HG02588 (cell line): ENCODE data around the gene RERE.
"Not testable (repeated sequence)": the region's sequence is repeated elsewhere in the genome, so short reads cannot be mapped to it uniquely, and the experiment has no call there.

Experiments used
- ATAC-seq: cut with Tn5 transposase; IDR thresholded peaks from one replicate; pipeline ENCODE4 v1.9.1; 2021; ENCODE audit warnings: mild to moderate bottlenecking, moderate library complexity; ENCODE audit not compliant: unreplicated experiment

RERE gene

DNA sequence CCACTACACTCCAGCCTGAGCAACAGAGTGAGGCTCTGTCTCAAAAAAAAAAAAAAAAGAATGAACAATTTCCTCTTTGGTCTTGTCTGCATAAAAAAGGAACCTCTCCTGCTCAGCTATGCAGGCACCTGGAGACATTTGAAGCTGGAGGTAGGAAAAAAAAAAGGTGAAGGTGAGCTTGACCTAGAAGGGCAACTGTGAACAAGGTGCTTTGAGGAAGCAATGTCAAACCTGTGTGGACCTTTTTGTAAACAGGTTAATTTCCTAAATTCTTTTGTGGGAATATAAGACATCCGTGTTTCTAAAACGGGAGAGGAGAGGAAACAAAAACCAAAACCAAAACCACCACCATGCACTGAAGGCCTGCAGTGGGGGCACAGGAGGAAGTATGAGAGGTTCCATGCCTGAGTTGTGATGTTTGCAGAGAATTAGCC lies 422.0 kb downstream of the RERE start:
- no peak for ATAC-seq

DNA sequence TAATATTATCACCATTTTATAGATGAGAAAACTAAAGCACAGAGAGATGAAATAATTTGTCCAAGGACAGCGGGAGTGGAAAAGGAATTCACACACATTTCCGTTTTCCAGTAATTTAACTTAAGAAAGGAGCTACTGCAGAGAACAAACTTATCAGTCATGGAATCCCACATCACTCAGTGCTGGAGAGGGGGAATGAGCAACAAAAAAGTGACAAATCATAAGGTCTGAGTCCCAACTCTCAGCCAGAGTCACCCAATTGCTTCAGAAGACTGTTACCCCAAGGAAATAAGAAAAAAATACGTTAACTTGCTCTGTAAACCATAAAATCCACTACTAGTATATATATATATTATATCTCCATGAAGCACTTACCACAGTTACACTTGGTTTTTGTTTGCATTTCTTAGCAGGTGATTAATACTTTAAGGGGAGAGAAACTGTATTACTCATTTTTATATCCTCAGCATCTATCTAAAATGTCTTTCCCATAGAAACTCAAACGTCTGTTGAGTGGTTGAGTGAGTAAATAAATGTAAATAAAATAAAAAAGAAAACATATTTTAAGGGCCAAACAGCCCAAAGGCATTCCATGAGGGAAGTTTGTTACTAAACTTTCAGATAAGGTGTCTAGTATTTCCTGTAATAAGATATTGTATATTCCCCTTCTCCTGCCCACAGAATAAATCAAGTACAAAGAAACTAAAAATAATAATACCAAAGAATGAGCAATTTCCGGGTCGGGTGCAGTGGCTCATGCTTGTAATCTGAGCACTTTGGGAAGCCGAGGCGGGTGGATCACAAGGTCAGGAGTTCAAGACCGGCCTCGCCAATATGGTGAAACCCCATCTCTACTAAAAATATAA lies 422.8 kb downstream of the RERE start:
- no peak for ATAC-seq

GRCh38 chr1:8392522-8392921 lies 424.9 kb downstream of the RERE start:
- no peak for ATAC-seq

DNA sequence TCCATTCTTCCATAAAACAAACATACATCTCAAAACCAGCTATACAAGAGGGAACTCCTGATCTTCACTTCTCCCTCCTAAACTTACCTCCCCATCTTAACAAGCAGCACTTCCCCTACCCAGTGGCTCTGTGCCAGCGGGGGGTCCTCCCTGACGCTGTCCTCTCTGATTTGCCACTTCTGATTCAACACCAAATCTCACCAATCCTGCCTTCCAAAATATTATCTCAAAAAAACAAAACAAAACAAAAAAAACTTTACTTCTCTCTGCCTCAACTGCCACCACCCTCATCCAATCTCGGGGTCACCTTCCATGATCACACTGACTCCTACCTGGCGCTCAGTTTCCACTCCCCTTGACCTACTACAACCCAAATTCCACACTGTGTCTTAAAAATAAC lies 426.7 kb downstream of the RERE start:
- ATAC-seq = no peak

DNA sequence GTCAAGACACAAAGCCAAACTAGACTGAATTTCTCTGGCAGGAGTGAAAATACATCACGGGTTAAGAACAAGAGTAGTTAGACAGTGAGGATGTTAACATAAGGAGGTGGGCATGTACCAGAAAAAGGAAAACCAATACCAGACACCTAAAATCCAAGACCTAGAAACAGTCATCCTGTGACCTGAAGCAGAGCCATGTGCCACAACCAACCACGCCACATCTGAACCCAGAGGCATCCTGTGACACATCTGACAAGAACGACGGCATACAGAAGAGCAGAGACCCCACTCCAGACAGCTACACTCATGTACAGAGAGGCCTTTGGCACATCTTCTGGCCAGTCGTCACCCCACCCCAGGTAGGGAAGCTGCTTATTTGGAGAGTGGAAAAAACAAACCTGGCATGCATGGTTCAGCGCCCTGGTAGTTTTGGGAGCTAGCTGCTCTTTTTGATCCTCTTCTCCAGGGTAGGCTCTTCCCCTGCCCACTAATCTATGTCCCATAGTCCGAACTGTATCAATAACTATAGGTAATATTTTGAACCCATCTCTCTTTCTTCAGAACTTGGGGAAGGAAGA lies 427.4 kb downstream of the RERE start:
- ATAC-seq = no peak

DNA sequence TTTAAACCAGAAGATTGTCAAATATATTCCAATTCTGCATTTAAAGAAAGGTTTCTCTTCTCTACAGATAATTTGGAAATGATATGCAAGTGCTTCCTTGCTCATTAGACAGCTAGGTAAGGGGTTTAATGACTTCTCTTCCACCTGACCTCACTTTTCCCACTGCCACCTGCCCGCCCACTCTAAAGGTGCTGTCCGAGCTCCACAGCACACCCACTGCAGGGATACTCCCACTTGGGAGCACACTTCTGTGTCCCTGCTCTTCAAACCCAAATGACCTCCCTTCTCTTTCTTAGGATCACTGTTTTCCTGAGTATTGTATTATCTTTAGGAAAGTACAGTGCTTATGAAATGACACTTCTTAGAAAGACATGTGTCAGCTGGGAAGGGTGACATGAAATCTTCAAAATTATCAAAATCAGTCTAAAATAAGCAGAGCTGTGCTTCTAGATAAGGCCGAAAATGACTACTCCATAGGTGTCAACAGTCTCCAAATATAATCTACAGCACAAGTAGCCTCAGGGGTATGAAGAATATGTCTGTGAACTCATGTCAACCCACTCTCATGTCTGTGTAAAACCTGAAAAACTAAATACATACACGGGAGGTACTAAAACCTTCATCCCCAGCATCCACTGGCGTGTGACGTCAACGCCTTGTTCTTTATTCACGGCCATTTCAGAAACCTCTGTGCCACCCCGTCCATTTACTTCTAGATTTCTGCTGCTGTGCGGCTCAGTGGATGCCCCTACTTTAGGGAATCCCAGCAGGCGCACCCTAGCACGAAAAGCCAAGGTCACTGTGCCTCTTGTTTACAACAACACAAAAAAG lies 428.5 kb downstream of the RERE start:
- no peak for ATAC-seq

GRCh38 chr1:8386247-8386646 lies 431.2 kb downstream of the RERE start:
- no peak for ATAC-seq

- ATAC-seq = no peak
Measured at GRCh38 chr1:8384577-8384976, 432.9 kb downstream of the RERE start.

DNA sequence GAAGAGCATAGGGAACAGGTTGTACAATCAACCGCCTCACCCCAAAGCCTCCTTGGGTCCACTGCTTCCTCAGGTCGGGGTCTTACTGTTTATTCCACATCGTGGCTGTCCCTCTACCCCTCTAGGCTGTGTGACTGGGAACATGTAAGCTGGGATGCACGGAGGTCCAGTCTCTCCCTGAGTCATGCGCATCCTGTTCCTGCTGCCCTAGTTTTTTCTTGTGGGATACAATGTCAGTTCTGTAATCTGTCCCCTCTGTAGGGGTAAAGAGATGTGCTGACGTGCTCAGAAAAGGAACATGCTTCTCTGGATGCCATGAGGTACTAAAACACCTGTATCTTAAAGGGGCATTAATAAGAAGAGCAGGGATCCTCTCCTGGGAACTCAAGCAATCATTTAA lies 433.4 kb downstream of the RERE start:
- no peak for ATAC-seq

- ATAC-seq = no peak
Measured at GRCh38 chr1:8382608-8383505, 434.6 kb downstream of the RERE start.

DNA sequence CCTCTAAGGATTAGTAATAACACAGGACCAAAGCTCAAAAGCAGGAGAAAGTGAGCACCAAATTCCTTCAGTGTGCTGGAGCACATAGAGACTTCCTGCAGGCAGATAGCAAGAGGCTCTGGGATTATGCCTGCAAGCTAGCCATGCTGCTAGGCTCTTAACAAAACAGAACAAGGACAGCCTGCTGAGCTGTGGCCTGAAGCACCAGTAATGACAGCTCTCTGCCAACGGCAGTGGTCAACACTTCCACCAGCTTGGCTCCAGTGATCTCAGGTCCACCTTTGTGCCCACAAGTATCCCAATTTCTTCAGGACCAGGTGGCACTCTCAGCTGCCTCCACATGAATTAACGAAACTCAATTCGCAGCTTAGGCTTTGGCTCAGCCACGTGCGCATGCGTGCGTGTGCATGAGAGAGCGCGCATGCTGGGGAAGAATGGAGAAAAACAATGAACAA lies 435.4 kb downstream of the RERE start:
- no peak for ATAC-seq

DNA sequence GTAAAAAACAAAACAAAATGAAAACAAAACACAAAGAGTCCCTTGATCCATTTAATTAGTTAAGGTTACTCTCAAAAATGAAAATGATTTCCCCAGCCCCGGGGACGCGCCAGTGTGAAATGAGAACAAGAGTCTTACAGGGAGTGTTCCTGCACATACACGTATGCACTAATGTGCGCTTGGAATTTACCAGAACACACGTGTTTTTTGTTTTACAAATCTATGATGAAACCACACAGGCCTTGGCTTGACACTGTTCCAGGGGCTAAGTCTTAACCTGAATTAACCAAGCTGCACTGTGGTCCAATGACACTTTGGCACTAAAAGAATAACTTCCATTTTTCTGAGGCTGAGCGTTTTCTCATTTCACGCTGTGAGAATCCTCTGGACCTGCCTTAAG lies 435.8 kb downstream of the RERE start:
- ATAC-seq = no peak

DNA sequence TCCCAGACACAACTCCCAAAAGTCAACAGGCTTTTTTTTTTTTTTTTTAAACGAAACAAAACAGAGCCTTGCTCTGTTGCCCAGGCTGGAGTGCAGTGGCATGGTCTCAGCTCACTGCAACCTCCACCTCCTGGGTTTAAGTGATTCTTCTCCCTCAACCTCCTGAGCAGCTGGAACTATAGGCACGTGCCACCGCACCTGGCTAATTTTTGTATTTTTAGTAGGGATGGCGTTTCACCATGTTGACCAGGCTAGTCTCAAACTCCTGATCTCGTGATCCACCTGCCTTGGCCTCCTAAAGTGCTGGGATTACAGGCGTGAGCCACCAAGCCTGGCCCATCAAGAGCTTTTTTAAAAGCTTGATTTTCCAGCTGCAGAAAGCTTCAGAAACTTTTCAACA lies 437.1 kb downstream of the RERE start:
- ATAC-seq = not testable (repeated sequence)

DNA sequence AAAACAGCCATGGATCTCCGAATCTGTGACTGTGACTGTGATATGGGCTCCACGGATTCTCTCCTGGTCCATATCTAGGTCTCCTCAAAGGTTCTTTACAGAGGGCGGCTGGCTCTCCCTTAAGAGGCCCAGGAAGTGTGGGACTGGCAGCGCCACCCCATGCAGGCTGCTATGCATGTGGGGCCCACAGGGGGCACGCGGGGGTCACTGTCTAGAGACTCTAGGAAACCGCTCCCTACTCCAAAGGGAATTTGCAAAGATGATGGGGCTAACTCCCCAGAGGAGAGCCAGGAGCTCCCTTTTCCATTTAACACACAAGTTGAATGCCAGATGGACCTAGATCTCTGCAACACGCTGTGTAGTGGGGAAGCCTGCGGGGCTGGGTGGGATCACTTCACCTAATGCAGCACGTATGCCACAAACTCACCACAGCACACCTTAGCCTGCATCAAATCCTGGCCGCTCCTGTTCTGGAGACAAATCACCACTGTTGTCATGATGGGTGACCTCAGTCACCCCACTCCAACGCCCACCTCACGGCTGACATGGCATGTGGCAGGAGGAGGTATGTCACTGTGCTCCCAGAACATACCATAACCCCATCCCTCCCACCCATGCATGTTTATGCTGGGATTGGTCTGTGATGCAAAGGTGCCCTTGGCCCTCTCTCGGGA lies 437.8 kb downstream of the RERE start:
- no peak for ATAC-seq

GRCh38 chr1:8378981-8379470 lies 438.4 kb downstream of the RERE start:
- ATAC-seq = no peak

GRCh38 chr1:8378178-8378577 lies 439.3 kb downstream of the RERE start:
- ATAC-seq = no peak

- no peak for ATAC-seq
Measured at GRCh38 chr1:8377271-8377981, 440.0 kb downstream of the RERE start.

DNA sequence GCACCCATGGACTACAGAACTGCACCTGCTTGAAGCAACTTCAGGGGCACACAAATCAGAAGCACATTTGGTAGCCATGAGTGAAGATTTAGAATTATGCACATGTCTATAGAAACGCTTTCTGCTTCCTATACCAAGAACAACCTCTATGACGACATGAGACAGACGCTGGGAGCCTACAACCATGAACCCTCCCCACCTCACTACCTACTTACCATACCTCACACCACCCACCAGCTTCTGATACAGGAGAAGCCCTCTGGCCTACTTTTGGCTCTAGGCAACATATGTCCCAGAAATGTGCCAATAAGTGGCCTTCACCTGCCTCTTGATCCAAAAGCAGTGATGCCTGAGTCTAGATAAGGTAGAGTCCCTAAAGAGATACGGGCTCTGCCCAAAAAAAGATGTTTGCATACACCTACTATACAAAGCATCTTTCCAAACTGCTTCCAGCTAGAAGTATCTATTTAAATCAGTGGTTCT lies 441.0 kb downstream of the RERE start:
- no peak for ATAC-seq

- ATAC-seq = no peak
Measured at GRCh38 chr1:8374812-8375211, 442.6 kb downstream of the RERE start.
